Muscle layer of duodenum (tissue), 2 donors: ENCODE measurements around the gene TEKT4.
"Not testable (repeated sequence)": the region's sequence is repeated elsewhere in the genome, so short reads cannot be mapped to it uniquely, and the experiment has no call there.

Source experiments
- H3K27ac ChIP-seq: one replicate; pipeline ENCODE4 v1.7.0; 2013; ENCODE audit warnings: mild to moderate bottlenecking, low read length
- H3K27me3 ChIP-seq: one replicate; pipeline ENCODE4 v1.7.0; 2013; ENCODE audit warnings: low read depth, mild to moderate bottlenecking, control low read depth, low read length
- H3K36me3 ChIP-seq, 2 donors: one replicate each; pipeline ENCODE4 v1.7.0; 2013; ENCODE audit warnings: low read length in 2 of 2, control low read depth in 1 of 2, mild to moderate bottlenecking in 1 of 2; ENCODE audit not compliant: insufficient read depth in 2 of 2, control insufficient read depth in 1 of 2
- H3K4me1 ChIP-seq, 2 donors: one replicate each; pipeline ENCODE4 v1.7.0; 2013; ENCODE audit warnings: low read length in 2 of 2, mild to moderate bottlenecking in 2 of 2, control low read depth in 1 of 2, moderate library complexity in 1 of 2; ENCODE audit not compliant: insufficient read depth in 2 of 2, control insufficient read depth in 1 of 2
- H3K4me3 ChIP-seq, 2 donors: one replicate each; pipeline ENCODE4 v1.7.0; 2013; ENCODE audit warnings: low read length in 2 of 2, low read depth in 1 of 2, mild to moderate bottlenecking in 1 of 2
- H3K9me3 ChIP-seq, 2 donors: one replicate each; pipeline ENCODE4 v1.7.0; 2013; ENCODE audit warnings: low read length in 2 of 2, control low read depth in 1 of 2, mild to moderate bottlenecking in 1 of 2; ENCODE audit not compliant: control insufficient read depth in 1 of 2
- donor health status: healthy.

TEKT4 gene

GRCh38 chr2:94870440-94871225 lies 597 bp upstream of the TEKT4 start:
- Histone ChIP-seq H3K27ac (no peak overlapping the region), H3K36me3 (no peaks in the 10 kb centered on the region), H3K9me3 (no peaks in the 10 kb centered on the region), H3K27me3 (no peaks in the 10 kb centered on the region), H3K4me1 (no peaks in the 10 kb centered on the region), H3K4me3 (no peak overlapping the region)

- H3K36me3 ChIP-seq: no peaks in the 10 kb centered on the region
- no peak overlapping the region for H3K27ac ChIP-seq
- H3K9me3 ChIP-seq: no peaks in the 10 kb centered on the region
- H3K4me3 ChIP-seq: no peak overlapping the region
- H3K4me1 ChIP-seq: no peaks in the 10 kb centered on the region
- H3K27me3 ChIP-seq: no peaks in the 10 kb centered on the region
Measured at GRCh38 chr2:94872088-94872618, 923 bp downstream of the TEKT4 start.

GRCh38 chr2:94872676-94873361 lies 1.6 kb downstream of the TEKT4 start:
- Histone ChIP-seq H3K4me1 (no peaks in the 10 kb centered on the region), H3K27ac (no peak overlapping the region), H3K4me3 (no peak overlapping the region), H3K9me3 (no peaks in the 10 kb centered on the region), H3K27me3 (no peaks in the 10 kb centered on the region), H3K36me3 (no peaks in the 10 kb centered on the region)

GRCh38 chr2:94873362-94874276 lies 2.4 kb downstream of the TEKT4 start:
- no peak overlapping the region for H3K4me3 ChIP-seq
- no peak overlapping the region for H3K27ac ChIP-seq
- no peaks in the 10 kb centered on the region for H3K36me3 ChIP-seq
- H3K4me1 ChIP-seq: no peaks in the 10 kb centered on the region
- H3K27me3 ChIP-seq: no peaks in the 10 kb centered on the region
- H3K9me3 ChIP-seq: no peaks in the 10 kb centered on the region

GRCh38 chr2:94874277-94874997 lies 3.2 kb downstream of the TEKT4 start:
- no peaks in the 10 kb centered on the region for H3K27me3 ChIP-seq
- no peak overlapping the region for H3K27ac ChIP-seq
- H3K4me1 ChIP-seq: no peaks in the 10 kb centered on the region
- H3K36me3 ChIP-seq: no peaks in the 10 kb centered on the region
- no peak overlapping the region for H3K4me3 ChIP-seq
- no peaks in the 10 kb centered on the region for H3K9me3 ChIP-seq

- Histone ChIP-seq H3K4me3 (no peak overlapping the region), H3K36me3 (no peaks in the 10 kb centered on the region), H3K27me3 (no peaks in the 10 kb centered on the region), H3K4me1 (no peaks in the 10 kb centered on the region), H3K9me3 (no peaks in the 10 kb centered on the region), H3K27ac (no peak overlapping the region)
Measured at GRCh38 chr2:94875064-94875819, 4.0 kb downstream of the TEKT4 start.

GRCh38 chr2:94875820-94876522 lies 4.7 kb downstream of the TEKT4 start:
- Histone ChIP-seq H3K4me3 (no peak overlapping the region), H3K4me1 (no peaks in the 10 kb centered on the region), H3K9me3 (no peaks in the 10 kb centered on the region)

GRCh38 chr2:94876523-94876863 lies 5.3 kb downstream of the TEKT4 start:
- H3K4me1 ChIP-seq: no peaks in the 10 kb centered on the region
- H3K27me3 ChIP-seq: no peaks in the 10 kb centered on the region
- no peaks in the 10 kb centered on the region for H3K36me3 ChIP-seq

More at GRCh38 chr2:94875820-94876522, 4.7 kb downstream of the TEKT4 start:
- Histone ChIP-seq H3K27ac (no peak overlapping the region), H3K27me3 (no peaks in the 10 kb centered on the region), H3K36me3 (no peaks in the 10 kb centered on the region)

GRCh38 chr2:94877129-94877528 lies 5.9 kb downstream of the TEKT4 start:
- Histone ChIP-seq H3K36me3 (no peaks in the 10 kb centered on the region), H3K27me3 (no peaks in the 10 kb centered on the region), H3K27ac (no peak overlapping the region), H3K4me1 (no peaks in the 10 kb centered on the region), H3K4me3 (no peak overlapping the region), H3K9me3 (no peaks in the 10 kb centered on the region)

More at GRCh38 chr2:94876523-94876863, 5.3 kb downstream of the TEKT4 start:
- Histone ChIP-seq H3K27ac (no peak overlapping the region), H3K9me3 (no peaks in the 10 kb centered on the region), H3K4me3 (no peak overlapping the region)

- not testable (repeated sequence) for H3K9me3 ChIP-seq, H3K36me3 ChIP-seq, H3K4me1 ChIP-seq, H3K27ac ChIP-seq, H3K4me3 ChIP-seq, H3K27me3 ChIP-seq
Measured at GRCh38 chr2:94878575-94878974, 7.3 kb downstream of the TEKT4 start.
